GM08714 (cell line): Measurements from ENCODE around the gene TMPRSS5.
"Not testable (repeated sequence)": the region's sequence is repeated elsewhere in the genome, so short reads cannot be mapped to it uniquely, and the experiment has no call there.

Experiments
- H3K4me3 ChIP-seq: fragments of 200-500 bp; sonication (Bioruptor generic); 2 replicates; pipeline ENCODE4 v1.5.1; 2014; ENCODE audit warnings: mild to moderate bottlenecking, low read length, inconsistent platforms
- ZNF274 ChIP-seq: IDR thresholded peaks from 2 replicates; pipeline ENCODE4 v1.6.1; 2012; ENCODE audit warnings: mild to moderate bottlenecking, low read depth, low read length

Gene TMPRSS5

GRCh38 chr11:113715882-113716625, 9.9 kb upstream of the TMPRSS5 start:
- H3K4me3 ChIP-seq, result no peak overlapping the region
- no peak for TF ChIP-seq ZNF274

- no peak overlapping the region for H3K4me3 ChIP-seq
- no peak for TF ChIP-seq ZNF274
Measured at GRCh38 chr11:113715273-113715672, 9.2 kb upstream of the TMPRSS5 start.

DNA sequence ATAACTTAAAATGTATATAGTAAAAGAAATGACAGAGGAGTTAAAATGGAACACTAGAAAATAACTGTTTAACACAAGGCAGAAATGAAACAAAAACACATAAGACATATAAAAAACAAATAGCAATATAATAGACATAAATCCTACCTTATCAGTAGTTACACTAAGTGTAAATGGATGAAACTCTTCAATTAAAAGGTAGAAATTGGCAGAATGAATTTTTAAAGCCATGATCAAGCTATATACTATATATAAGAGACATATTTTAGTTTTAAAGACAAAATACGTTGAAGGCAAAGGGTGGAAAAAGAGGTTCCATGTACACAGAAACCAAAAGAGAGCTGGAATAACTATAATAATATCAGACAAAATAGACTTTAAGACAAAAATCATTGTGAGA, 4.9 kb upstream of the TMPRSS5 start:
- TF ChIP-seq ZNF274, result no peak
- no peak overlapping the region for H3K4me3 ChIP-seq

- not testable (repeated sequence) for H3K4me3 ChIP-seq
Measured at GRCh38 chr11:113703551-113703950, 2.6 kb downstream of the TMPRSS5 start.

- TF ChIP-seq ZNF274, result no peak
- H3K4me3 ChIP-seq, result no peak overlapping the region
Measured at GRCh38 chr11:113701491-113701890, 4.6 kb downstream of the TMPRSS5 start.

DNA sequence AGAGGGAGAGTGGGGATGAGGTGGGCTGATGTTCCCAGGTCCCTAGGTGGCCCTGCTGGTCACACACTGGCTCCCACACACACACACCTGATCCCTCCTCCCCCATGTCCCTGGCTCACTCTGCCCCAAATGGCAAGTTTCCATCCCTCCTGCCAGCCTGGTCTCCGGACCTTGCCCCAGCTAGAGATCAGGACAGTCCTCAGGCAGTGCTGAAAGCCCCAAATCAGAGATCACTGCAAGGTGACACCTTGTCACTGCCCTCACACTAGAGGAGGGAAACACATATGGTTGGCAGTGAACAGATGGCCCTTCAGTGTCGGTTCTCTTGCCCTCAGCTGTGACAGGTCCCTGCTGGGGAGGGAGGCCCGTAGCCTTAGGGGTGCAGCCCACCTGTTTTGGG, 7.6 kb downstream of the TMPRSS5 start:
- no peak overlapping the region for H3K4me3 ChIP-seq
- no peak for TF ChIP-seq ZNF274

DNA sequence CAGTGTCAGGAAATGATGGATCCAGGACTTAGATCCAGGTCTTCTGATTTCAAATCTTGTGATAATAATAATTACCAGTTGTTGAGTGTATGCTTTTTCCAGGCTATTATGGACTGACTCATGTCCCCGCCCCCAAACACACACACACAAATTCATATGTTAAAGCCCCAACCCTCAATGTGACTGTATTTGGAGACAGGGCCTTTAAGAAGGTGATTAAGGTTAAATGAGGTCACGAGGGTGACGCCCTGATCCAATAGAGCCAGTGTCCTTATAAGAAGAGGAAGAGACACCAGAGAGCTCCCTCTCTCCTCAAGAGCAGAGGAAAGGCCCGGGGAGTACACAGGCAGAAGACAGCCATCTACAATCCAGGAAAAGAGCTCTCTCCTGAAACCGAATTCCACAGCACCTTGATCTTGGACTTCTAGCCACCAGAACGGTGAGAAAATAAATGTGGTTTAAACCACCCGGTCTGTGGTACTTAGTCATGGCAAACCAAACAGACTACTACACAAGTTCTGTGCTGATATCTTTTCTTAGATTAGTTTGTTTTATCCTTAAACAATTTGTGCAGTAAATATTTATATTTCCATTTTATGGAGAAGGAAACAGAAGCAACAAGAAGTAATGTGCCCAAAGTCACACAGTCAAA, 8.2 kb downstream of the TMPRSS5 start:
- no peak for TF ChIP-seq ZNF274
- H3K4me3 ChIP-seq, result no peak overlapping the region

- TF ChIP-seq ZNF274, result no peak
Measured at GRCh38 chr11:113697111-113697510, 9.0 kb downstream of the TMPRSS5 start.

DNA sequence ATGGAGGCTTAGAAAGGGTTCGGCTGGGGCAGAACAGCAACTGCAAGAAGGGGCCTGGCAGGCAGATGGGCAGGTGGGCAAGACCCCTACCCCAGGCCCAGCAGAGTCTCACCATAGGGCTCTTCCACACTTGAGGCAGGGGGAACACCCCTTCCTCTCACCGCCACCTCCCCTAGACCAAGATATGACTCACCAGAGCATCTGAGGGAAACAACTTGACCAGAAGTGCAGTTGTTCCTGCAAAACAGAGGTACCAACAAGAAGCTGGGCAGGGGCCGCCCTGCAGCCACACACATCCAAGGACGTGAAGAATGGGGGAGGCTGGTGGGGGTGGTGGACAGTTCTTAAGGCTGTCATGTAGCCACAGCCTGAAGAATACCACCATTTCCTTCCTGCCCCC, 10.9 kb downstream of the TMPRSS5 start:
- no peak for TF ChIP-seq ZNF274
- no peak overlapping the region for H3K4me3 ChIP-seq

More at GRCh38 chr11:113697111-113697510, 9.0 kb downstream of the TMPRSS5 start:
- H3K4me3 ChIP-seq, result no peak overlapping the region

GRCh38 chr11:113694390-113694789, 11.7 kb downstream of the TMPRSS5 start:
- H3K4me3 ChIP-seq, result no peak overlapping the region
- no peak for TF ChIP-seq ZNF274

GRCh38 chr11:113693030-113693429, 13.1 kb downstream of the TMPRSS5 start:
- TF ChIP-seq ZNF274, result no peak

GRCh38 chr11:113690619-113691569, 15.2 kb downstream of the TMPRSS5 start:
- no peak for TF ChIP-seq ZNF274
- H3K4me3 ChIP-seq, result no peak overlapping the region

More at GRCh38 chr11:113693030-113693429, 13.1 kb downstream of the TMPRSS5 start:
- no peak overlapping the region for H3K4me3 ChIP-seq

DNA sequence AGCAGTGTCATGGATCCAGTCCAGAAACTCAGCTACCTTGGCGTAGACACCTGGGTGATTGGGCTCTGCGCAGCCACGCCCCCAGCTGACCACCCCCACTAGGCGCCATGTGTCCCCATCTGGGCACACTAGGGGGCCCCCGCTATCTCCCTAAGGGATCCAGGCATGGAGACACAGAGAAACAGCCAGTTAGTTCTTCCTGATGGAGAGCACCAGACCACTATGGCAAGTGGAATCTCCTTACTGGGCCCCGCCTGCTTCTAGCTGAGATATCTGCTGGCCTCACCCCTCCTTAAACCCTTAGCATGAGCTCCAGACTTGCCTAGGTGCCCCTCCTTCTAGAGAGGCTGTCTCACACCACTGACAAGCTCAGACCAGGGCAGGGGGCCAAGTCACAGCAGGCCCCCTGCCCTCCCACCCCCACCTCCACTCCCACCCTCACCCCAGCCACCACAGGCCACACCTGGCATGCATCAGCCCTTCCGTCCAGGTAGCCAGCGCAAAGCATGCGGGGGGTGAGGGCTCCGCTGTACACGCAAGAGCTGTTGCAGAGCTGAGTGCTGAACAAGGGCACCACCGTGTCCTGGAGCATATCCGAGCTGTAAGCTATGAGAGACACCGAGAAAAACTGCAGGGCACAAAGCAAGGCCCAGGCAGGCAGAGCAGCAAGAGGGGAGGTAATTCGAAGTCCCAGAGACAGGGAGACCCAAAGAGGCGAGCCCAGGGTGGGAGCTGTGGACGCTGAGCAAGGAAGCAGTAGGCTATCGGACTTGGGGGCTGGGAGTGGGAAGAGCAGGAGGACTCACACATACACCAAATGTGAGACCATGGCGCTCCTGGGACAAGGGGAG, 16.1 kb downstream of the TMPRSS5 start:
- TF ChIP-seq ZNF274, result no peak
- no peak overlapping the region for H3K4me3 ChIP-seq
